Renal pelvis (tissue), 12 donors: ENCODE results near the gene MPG. TPM values are rescaled to one million over a fixed set of nuclear protein-coding genes. Genes with fewer than 3 reads are reported as not detected.
"Not testable (repeated sequence)": the region's sequence is repeated elsewhere in the genome, so short reads cannot be mapped to it uniquely, and the experiment has no call there.

Experiments
- DNase-seq: peaks from one replicate; pipeline ENCODE4 v3.0.0-alpha.2; 2013
- long read RNA-seq, 16 experiments: transcript quantifications; one replicate each; lab custom pipeline, GENCODE V29; 2026
- polyA plus RNA-seq, 3 donors: library from polyadenylated mRNA; unstranded; fragments of 120-200 nt; gene quantifications; one replicate each; pipeline ENCODE4 v1.2.1, GENCODE V29; 2013; ENCODE audit not compliant: insufficient read length in 3 of 3

The MPG gene, protein sequence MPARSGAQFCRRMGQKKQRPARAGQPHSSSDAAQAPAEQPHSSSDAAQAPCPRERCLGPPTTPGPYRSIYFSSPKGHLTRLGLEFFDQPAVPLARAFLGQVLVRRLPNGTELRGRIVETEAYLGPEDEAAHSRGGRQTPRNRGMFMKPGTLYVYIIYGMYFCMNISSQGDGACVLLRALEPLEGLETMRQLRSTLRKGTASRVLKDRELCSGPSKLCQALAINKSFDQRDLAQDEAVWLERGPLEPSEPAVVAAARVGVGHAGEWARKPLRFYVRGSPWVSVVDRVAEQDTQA
- polyA plus RNA-seq: 10 to 100 TPM; 26.9 to 32.2 (median 31.5) TPM
- long read RNA-seq, donor 1, transcript MPG-202 (4 exons, 1,205 nt): major isoform, 27 of 27 reads
- long read RNA-seq, donor 1, partial matches to known transcripts: 0 of 27 reads
- long read RNA-seq, donor 1, other reads (novel, unspliced or antisense): 0 of 27 reads
- long read RNA-seq, donor 2, transcript MPG-202 (4 exons, 1,205 nt): major isoform, 43 of 45 reads
- long read RNA-seq, donor 2, partial matches to known transcripts: 0 of 45 reads
- long read RNA-seq, donor 2, other reads (novel, unspliced or antisense): 0 of 45 reads
- long read RNA-seq, donor 3, transcript MPG-202 (4 exons, 1,205 nt): major isoform, 23 of 56 reads
- long read RNA-seq, donor 3, partial matches to known transcripts: 32 of 56 reads
- long read RNA-seq, donor 3, other reads (novel, unspliced or antisense): 0 of 56 reads
- long read RNA-seq, donor 4, transcript MPG-202 (4 exons, 1,205 nt): major isoform, 32 of 38 reads
- long read RNA-seq, donor 4, partial matches to known transcripts: 5 of 38 reads
- long read RNA-seq, donor 4, other reads (novel, unspliced or antisense): 0 of 38 reads
- long read RNA-seq, donor 5, transcript MPG-202 (4 exons, 1,205 nt): major isoform, 22 of 30 reads
- long read RNA-seq, donor 5, partial matches to known transcripts: 6 of 30 reads
- long read RNA-seq, donor 5, other reads (novel, unspliced or antisense): 0 of 30 reads
- long read RNA-seq, donor 6, transcript MPG-202 (4 exons, 1,205 nt): major isoform, 22 of 23 reads
- long read RNA-seq, donor 6, partial matches to known transcripts: 0 of 23 reads
- long read RNA-seq, donor 6, other reads (novel, unspliced or antisense): 0 of 23 reads
- long read RNA-seq, donor 7, transcript MPG-202 (4 exons, 1,205 nt): major isoform, 39 of 76 reads
- long read RNA-seq, donor 7, partial matches to known transcripts: 36 of 76 reads
- long read RNA-seq, donor 7, other reads (novel, unspliced or antisense): 0 of 76 reads
- long read RNA-seq, donor 8, transcript MPG-202 (4 exons, 1,205 nt): major isoform, 9 of 11 reads
- long read RNA-seq, donor 8, partial matches to known transcripts: 0 of 11 reads
- long read RNA-seq, donor 8, other reads (novel, unspliced or antisense): 0 of 11 reads
- long read RNA-seq, donor 9, transcript MPG-202 (4 exons, 1,205 nt): major isoform, 24 of 25 reads
- long read RNA-seq, donor 9, partial matches to known transcripts: 0 of 25 reads
- long read RNA-seq, donor 9, other reads (novel, unspliced or antisense): 0 of 25 reads
- long read RNA-seq, donor 10, transcript MPG-202 (4 exons, 1,205 nt): major isoform, 26 of 28 reads
- long read RNA-seq, donor 10, partial matches to known transcripts: 0 of 28 reads
- long read RNA-seq, donor 10, other reads (novel, unspliced or antisense): 0 of 28 reads
- long read RNA-seq, donor 11, transcript MPG-202 (4 exons, 1,205 nt): major isoform, 18 of 18 reads
- long read RNA-seq, donor 11, partial matches to known transcripts: 0 of 18 reads
- long read RNA-seq, donor 11, other reads (novel, unspliced or antisense): 0 of 18 reads
- long read RNA-seq, donor 12, transcript MPG-202 (4 exons, 1,205 nt): major isoform, 34 of 35 reads
- long read RNA-seq, donor 12, partial matches to known transcripts: 0 of 35 reads
- long read RNA-seq, donor 12, other reads (novel, unspliced or antisense): 0 of 35 reads
- long read RNA-seq, donor 13, transcript MPG-202 (4 exons, 1,205 nt): major isoform, 10 of 15 reads
- long read RNA-seq, donor 13, partial matches to known transcripts: 5 of 15 reads
- long read RNA-seq, donor 13, other reads (novel, unspliced or antisense): 0 of 15 reads
- long read RNA-seq, donor 14: 0 reads
- long read RNA-seq, donor 15: 0 reads
- long read RNA-seq, donor 16, transcript MPG-202 (4 exons, 1,205 nt): major isoform, 41 of 51 reads
- long read RNA-seq, donor 16, partial matches to known transcripts: 7 of 51 reads
- long read RNA-seq, donor 16, other reads (novel, unspliced or antisense): 0 of 51 reads

DNA sequence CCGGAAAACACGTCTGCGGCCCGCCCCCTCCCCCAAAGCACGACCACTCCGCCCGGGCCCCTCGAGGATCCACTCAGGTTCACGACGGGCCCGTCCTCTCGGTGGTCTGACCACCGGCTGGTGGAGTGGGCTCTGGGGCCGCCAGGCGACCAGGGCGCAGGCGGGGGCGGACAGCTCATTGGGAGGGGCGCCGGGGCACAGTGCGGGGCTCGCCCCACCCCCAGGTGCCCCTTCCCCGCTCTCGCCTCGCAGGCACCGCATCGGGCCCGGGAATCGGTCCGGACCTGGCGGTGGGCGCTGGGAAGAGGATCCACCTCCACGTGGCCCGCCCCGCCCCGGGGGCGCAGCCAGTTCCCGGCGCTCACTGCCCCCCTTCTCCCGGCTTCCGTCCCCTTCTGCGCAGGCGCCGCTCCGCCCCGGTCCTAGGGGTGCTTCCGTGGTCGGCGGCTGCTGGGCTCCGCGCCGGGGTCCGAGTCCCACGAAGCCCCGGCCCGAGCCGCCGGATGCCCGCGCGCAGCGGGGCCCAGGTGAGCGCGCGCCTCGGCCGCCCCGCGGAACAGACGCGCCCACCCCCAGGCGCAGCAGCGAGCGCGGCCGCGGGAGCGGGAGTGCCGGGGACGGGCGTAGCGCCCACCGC is at the start of gene MPG:
Gene MPG (plus strand): TSS at position 419 of the 637 bp plus-strand sequence. CDS start 85 bp downstream, at position 504.
- peak; percentile 80 for DNase-seq

DNA sequence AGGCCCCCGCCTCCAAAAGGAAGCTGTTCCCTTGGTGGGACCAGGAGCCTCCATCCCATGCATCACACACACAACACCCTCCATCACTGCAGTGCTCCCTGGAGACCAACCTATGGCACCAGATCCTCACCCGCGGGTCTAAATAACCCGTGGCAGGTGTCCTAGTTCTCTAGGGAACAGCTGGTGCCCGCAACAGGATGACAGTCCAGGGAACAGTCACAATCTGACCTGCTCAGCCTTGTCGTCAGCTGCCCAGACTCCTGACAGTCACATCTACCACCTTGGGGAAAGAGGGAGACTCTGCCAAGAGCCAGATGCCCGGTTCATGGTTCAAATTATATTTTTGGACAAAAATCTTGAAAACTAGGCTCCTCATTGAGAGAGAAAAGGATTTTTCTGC is 47.4 kb upstream of the MPG start:
- not testable (repeated sequence) for DNase-seq

DNA sequence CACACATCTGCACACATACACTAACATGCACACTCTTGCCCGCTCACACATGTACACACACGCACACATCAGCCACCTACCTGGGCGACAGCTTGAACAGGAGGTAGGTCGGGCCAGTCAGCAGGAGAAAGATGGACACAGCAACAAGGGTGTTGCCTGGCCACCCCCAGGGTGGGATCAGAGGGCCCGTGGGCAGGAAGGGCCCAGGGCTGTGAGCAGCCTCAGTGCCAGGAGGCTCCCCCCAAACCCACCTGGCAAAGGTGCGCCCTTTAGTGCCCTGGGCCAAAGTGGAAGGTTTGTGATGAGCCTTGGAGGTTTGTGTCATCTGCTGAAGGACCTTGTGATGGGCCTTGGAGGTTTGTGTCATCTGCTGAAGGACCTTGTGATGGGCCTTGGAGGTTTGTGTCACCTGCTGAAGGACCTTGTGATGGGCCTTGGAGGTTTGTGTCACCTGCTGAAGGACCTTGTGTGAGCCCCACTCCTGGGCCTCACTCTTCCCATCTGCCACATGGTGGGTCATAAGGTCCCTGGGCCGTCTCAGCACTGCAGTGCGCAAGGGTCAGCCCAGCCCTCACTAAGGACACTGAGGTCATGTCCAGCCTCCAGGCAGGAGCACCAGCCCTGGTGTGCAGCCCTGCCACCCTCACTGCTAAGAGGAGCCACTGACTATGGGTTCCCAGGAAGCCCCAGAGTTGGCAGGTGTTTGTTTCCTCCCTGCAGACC is 44.7 kb upstream of the MPG start:
- DNase-seq: not testable (repeated sequence)

- DNase-seq: no peak
Observed at GRCh38 chr16:33877-34647, 44.0 kb upstream of the MPG start.

DNA sequence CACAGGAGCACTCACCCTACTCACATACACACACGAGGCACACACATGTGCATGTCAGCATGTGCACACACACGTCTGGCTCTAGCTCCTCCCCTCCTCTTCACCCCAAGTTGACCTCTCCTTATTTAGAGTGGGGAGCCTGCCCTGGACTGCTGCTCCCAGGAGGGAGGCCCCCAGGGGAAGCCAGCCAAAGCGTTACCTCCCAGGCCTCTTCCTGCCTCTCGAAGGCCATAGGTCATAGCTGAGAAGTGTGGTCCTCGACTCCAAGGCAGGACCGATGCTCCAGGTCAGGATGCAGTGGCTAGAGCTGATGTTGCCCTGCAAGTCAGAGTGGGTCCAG is 43.4 kb upstream of the MPG start:
- no peak for DNase-seq

- no peak for DNase-seq
Observed at GRCh38 chr16:35011-35677, 42.9 kb upstream of the MPG start.

GRCh38 chr16:35678-36305 is 42.2 kb upstream of the MPG start:
- no peak for DNase-seq

DNA sequence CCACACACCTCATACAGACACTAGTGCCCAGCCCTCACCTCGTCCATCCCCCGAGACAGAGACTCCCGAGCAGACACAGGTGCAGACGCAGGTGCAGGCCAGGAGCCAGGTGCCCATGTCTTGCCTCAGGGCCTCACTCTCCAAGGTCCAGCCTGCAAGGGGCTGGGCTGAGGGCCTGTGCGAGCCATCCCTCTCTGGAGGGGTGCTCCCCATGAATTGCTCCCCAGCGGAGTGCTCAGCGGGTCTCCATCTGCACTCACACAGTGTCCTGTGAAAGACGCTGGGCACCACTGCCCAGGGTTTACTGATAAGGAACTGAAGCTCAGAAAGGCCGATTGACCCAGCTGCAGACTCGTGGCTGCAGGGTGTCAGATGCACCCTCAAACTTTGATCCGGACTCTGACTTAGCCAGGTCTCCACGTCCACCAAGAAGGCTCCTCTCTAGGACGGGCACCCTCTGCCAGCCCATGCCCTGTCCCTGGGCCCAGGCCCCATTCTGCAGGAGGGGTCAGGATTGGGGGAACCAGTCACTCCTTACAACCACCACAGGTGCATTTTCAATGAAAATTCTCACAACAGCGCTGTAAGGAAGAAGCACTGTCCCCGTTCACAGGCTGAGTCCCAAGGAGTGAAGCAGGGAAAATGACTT is 41.6 kb upstream of the MPG start:
- no peak for DNase-seq

DNA sequence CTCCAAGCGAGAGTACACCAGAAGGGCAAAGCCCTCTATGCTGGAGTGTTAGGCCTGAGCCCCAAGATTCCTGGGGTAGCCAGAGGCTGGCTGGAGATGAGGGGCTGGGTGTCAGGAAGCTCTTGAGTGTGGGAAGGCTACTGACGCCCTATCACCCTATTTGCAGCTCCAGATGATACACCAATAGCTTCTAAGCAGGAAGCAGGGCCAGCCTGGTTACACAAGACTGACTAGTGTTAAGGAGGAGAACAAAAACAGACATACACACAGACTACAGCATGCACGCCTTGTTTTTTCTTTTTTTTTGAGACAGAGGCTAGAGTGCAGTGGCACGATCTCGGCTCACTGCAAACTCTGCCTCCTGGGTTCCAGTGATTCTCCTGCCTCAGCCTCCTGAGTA is 40.5 kb upstream of the MPG start:
- DNase-seq: no peak

GRCh38 chr16:38206-38605 is 39.8 kb upstream of the MPG start:
- not testable (repeated sequence) for DNase-seq

- no peak for DNase-seq
Observed at GRCh38 chr16:38941-39892, 38.8 kb upstream of the MPG start.

DNA sequence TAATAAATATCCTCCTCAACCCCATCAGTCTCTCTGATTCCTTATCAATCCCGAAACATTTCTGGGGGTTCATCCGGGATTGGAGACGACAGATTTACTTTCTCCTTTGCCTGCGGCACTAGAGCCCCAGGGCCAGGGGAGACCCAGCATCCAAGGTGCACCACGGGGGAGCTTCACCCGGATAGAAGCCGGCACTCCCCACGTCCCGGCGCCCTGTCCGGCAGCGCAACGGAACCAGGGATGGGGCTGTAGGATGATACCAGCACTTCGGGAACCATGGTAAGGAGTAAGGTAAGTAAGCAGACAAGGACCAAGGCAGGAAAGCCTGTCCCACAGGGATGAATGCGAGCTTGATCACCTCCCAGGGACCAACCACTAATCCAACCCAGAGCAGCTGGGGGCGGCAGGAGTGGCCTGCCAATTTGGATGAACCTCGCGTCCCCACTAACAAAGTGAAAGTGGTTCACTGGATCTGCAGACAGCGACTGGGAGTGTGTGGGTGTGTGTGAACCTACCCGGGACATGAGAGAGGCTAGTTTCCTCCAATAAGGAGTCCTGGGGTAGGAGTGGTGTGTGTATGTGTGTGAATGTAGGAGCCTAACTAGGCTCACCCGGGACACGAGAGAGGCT is 36.5 kb upstream of the MPG start:
- no peak for DNase-seq

GRCh38 chr16:42069-42457 is 36.0 kb upstream of the MPG start:
- no peak for DNase-seq

GRCh38 chr16:42691-43090 is 35.3 kb upstream of the MPG start:
- no peak for DNase-seq

- no peak for DNase-seq
Observed at GRCh38 chr16:43294-43693, 34.7 kb upstream of the MPG start.
